ENCODE data around the gene CD22.

Gene CD22

GRCh38 chr19:35334144-35334753, 5.3 kb downstream of the CD22 start:
- no peak for FAIRE-seq
- no peak for DNase-seq (ENCODE audit: insufficient read length, low spot score)
- TF ChIP-seq POLR2A (IDR thresholded peaks at IDR 0.05; ENCODE audit: low read depth, low read length): no peak

DNA sequence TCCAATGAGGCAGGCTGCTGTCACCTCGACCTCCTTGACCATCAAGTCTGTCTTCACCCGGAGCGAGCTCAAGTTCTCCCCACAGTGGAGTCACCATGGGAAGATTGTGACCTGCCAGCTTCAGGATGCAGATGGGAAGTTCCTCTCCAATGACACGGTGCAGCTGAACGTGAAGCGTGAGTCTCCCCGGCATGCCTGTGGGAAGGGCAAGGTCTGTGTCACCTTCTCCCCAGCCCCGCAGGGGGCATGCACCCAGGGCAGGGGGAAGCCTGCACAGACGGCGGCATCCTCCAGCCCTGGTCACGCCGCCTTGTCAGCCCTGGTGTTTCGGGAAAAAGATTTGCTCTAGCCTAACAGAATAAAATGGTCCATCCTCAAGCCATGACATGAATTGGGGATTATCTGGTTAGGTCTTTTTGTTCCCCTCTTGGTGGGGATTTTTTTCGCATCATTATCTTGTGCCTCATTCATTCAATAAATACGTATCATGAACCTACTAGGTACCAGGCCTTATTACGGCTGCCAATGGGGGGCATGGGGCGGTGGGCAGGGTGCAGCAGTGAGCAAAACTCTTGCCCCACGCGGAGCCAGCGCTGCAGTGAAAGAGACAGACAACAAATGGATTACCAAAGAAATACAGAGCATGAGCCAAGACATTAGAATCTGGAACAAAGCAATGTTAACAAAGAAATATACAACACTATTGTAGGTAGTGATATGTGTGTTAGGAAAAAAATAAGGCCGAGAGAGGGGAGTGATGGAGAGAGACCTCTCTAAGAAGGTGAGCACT, 7.4 kb downstream of the CD22 start:
- FAIRE-seq (no peak), DNase-seq (ENCODE audit: insufficient read length, low spot score) (no peak)
- no peak for TF ChIP-seq POLR2A (IDR thresholded peaks at IDR 0.05; ENCODE audit: low read depth, low read length)

DNA sequence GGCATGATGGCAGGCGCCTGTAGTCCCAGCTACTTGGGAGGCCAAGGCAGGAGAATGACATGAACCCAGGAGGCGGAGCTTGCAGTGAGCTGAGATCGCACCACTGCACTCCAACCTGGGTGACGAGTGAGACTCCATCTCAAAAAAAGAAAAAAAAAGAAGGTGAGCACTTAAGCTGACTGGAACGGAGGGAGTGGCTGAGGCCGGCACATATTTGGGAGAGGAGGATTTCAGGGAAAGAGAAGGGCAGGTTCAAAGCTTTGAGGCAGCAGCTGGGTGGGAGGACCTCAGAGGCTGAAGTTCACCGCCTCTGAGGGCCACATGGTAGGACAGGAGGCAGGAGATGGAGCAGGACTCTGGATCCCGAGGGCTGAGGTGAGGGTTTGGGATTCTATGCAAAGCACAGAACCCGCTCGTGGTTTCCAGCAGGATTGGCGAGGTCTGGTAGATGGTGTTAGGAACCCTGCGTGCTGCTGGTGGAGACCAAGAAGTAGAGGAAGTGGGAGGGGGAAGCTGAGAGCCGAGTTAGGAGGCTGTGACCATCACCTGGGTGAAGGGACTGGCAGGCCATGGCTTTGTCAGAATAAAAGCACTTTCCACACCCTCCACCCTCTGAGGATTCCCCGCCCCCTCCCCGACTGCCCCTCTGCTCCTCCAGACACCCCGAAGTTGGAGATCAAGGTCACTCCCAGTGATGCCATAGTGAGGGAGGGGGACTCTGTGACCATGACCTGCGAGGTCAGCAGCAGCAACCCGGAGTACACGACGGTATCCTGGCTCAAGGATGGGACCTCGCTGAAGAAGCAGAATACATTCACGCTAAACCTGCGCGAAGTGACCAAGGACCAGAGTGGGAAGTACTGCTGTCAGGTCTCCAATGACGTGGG, 8.4 kb downstream of the CD22 start:
- FAIRE-seq (no peak), DNase-seq (ENCODE audit: insufficient read length, low spot score) (no peak)
- TF ChIP-seq POLR2A (IDR thresholded peaks at IDR 0.05; ENCODE audit: low read depth, low read length): no peak

DNA sequence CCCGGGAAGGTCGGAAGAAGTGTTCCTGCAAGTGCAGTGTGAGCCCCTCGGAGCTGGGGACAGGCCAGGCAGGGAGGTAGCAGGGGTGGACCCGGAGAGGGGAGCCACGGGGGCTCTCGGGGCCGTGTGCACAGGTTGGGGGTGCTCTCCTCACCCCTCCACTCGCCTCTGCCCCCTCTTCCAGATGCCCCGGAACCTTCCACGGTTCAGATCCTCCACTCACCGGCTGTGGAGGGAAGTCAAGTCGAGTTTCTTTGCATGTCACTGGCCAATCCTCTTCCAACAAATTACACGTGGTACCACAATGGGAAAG, 9.0 kb downstream of the CD22 start:
- DNase-seq (ENCODE audit: insufficient read length, low spot score): no peak

GRCh38 chr19:35340431-35340830, 11.4 kb downstream of the CD22 start:
- no peak for TF ChIP-seq POLR2A (IDR thresholded peaks at IDR 0.05; ENCODE audit: low read depth, low read length)
- no peak for FAIRE-seq
- DNase-seq (ENCODE audit: insufficient read length, low spot score): no peak

More for the DNA sequence above, 9.0 kb downstream of the CD22 start:
- no peak for TF ChIP-seq POLR2A (IDR thresholded peaks at IDR 0.05; ENCODE audit: low read depth, low read length)
- FAIRE-seq: no peak

DNA sequence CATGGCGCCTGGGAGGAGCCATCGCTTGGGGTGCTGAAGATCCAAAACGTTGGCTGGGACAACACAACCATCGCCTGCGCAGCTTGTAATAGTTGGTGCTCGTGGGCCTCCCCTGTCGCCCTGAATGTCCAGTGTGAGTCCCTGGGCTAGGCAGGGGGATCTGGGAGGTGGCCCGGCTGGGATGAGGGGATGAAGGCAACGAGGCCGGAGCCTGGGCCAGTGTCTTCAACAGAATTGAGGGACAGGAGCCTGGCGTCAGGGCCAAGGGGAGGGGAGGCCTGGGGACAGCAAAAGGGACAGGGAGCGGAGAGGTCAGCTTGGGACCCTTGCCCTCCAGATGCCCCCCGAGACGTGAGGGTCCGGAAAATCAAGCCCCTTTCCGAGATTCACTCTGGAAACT, 12.0 kb downstream of the CD22 start:
- no peak for FAIRE-seq
- no peak for DNase-seq (ENCODE audit: insufficient read length, low spot score)
- TF ChIP-seq POLR2A (IDR thresholded peaks at IDR 0.05; ENCODE audit: low read depth, low read length): no peak

DNA sequence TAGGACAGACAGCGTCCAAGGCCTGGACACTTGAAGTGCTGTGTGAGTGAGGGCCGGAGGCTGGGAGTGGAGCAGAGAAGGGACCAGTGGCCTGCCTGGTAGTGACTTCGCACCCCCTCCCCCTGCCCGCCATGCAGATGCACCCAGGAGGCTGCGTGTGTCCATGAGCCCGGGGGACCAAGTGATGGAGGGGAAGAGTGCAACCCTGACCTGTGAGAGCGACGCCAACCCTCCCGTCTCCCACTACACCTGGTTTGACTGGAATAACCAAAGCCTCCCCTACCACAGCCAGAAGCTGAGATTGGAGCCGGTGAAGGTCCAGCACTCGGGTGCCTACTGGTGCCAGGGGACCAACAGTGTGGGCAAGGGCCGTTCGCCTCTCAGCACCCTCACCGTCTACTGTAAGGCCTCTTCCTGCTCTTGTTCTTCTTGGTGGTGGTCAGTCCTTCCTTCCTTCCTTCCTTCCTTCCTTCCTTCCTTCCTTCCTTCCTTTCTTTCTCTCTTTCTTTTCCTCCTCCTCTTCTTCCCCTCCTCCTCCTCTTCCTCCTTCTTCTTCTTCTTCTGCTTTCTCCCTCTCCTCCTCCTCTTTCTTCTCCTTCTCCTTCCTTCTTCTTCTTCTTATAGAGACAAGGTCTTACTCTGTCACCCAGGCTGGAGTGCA, 12.7 kb downstream of the CD22 start:
- no peak for TF ChIP-seq POLR2A (IDR thresholded peaks at IDR 0.05; ENCODE audit: low read depth, low read length)
- FAIRE-seq: no peak
- DNase-seq (ENCODE audit: insufficient read length, low spot score): no peak

- no peak for TF ChIP-seq POLR2A (IDR thresholded peaks at IDR 0.05; ENCODE audit: low read depth, low read length)
- DNase-seq (ENCODE audit: insufficient read length, low spot score) (no peak), FAIRE-seq (no peak)
Measured at GRCh38 chr19:35342430-35342829, 13.4 kb downstream of the CD22 start.

- TF ChIP-seq POLR2A (IDR thresholded peaks at IDR 0.05; ENCODE audit: low read depth, low read length): no peak
- FAIRE-seq (no peak), DNase-seq (ENCODE audit: insufficient read length, low spot score) (no peak)
Measured at GRCh38 chr19:35344511-35345031, 15.6 kb downstream of the CD22 start.

GRCh38 chr19:35345671-35346111, 16.7 kb downstream of the CD22 start:
- DNase-seq (ENCODE audit: insufficient read length, low spot score) (no peak), FAIRE-seq (no peak)
- TF ChIP-seq POLR2A (IDR thresholded peaks at IDR 0.05; ENCODE audit: low read depth, low read length): no peak

DNA sequence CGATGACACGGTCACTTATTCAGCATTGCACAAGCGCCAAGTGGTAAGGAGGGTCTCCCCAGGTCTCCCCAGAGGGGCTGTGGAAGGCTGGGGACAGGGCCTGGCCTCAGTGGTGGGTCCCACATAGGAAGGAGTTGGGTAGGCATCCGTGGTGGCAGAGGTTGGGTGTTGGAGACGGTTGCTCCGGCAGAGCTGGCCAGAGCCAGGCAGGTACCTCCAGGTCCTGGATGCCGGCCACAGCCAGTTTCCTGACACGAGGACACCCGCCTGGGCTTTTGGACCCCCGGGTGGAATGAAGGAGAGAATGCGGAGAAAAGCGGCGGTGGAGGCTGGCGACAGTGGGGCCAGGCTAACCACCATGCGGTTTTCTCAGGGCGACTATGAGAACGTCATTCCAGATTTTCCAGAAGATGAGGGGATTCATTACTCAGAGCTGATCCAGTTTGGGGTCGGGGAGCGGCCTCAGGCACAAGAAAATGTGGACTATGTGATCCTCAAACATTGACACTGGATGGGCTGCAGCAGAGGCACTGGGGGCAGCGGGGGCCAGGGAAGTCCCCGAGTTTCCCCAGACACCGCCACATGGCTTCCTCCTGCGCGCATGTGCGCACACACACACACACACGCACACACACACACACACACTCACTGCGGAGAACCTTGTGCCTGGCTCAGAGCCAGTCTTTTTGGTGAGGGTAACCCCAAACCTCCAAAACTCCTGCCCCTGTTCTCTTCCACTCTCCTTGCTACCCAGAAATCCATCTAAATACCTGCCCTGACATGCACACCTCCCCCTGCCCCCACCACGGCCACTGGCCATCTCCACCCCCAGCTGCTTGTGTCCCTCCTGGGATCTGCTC, 17.4 kb downstream of the CD22 start:
- TF ChIP-seq POLR2A (IDR thresholded peaks at IDR 0.05; ENCODE audit: low read depth, low read length): no peak
- FAIRE-seq (no peak), DNase-seq (ENCODE audit: insufficient read length, low spot score) (no peak)

DNA sequence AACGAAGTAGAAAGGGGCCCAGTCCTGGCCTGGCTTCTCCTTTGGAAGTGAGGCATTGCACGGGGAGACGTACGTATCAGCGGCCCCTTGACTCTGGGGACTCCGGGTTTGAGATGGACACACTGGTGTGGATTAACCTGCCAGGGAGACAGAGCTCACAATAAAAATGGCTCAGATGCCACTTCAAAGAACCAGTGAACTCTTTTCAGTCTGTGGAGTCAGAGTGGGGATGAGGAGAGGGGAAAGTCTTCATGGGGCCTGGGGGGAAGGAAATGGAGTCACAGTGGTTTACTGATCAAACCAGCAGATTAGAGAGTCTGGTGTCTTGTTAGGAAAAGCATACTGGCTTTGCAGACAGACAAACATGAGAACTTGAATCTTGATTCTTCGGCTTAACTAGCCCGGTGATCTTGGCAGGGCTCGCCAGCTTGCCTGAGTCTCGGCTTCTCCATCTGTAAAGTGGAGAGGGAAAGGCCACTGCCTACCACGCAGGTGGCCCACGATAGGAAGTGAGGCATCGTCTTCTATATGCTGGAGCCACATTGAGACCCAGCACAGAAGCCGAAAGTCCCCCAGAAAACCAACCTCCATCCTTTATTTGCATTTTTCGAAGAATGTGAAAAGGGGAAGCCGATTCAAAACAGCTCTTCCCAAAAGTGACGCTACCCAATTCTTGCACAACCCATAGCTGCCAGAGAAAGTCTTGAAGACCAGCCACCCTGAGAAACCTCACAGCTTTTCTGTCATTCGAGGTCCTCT, 18.4 kb downstream of the CD22 start, which contains the start of gene FFAR1:
TSS of gene FFAR1 (plus strand) at position 732 of the 759 bp plus-strand sequence. CDS start 3,650 bp downstream, outside the sequence.
- FAIRE-seq (no peak), DNase-seq (ENCODE audit: insufficient read length, low spot score) (no peak)
- no peak for TF ChIP-seq POLR2A (IDR thresholded peaks at IDR 0.05; ENCODE audit: low read depth, low read length)

Data from H54 (cell line).